H1 (cell line): Measurements from ENCODE around the gene ZNF526. TPM values are rescaled to one million over a fixed set of nuclear protein-coding genes. Genes with fewer than 3 reads are reported as not detected.

ENCODE experiments used
- CTCF ChIA-PET: fragments of 300-600 bp; sonication (Branson Sonifier 250); formaldehyde crosslinking; loops from one replicate; lab custom pipeline; 2021; ENCODE audit not compliant: partially characterized antibody; lab: Charles Lee
- POLR2A ChIA-PET: fragments of 300-600 bp; sonication (Branson Sonifier 250); formaldehyde crosslinking; loops from one replicate; lab custom pipeline; 2021; ENCODE audit warnings: inconsistent platforms; ENCODE audit not compliant: partially characterized antibody; lab: Charles Lee
- DNase-seq, 2 experiments: peaks; one replicate each; pipeline versions ENCODE4 v3.0.0 to v3.0.0-alpha.2; 2010 to 2022; ENCODE audit warnings: low spot score in 2 of 2, low read depth in 1 of 2, mixed read lengths in 1 of 2
- FAIRE-seq: peaks from 2 replicates; lab custom pipeline; 2011; peaks lifted over from hg19 to GRCh38; lab: Jason Lieb, UNC
- H2AFZ ChIP-seq: 2 replicates; pipeline ENCODE4 v1.8.1; 2012; ENCODE audit warnings: low read length, inconsistent platforms
- H2AK5ac ChIP-seq: 2 replicates; pipeline ENCODE4 v1.6.1; 2013; ENCODE audit warnings: low read depth, low read length
- H2BK120ac ChIP-seq: replicated peaks from 2 replicates; pipeline ENCODE3; 2013; ENCODE audit warnings: low read depth, low read length, inconsistent platforms
- H2BK12ac ChIP-seq: 2 replicates; pipeline ENCODE4 v1.6.1; 2013; ENCODE audit warnings: low read depth, low read length
- H2BK15ac ChIP-seq: 2 replicates; pipeline ENCODE4 v1.6.1; 2013; ENCODE audit warnings: low read length
- H2BK20ac ChIP-seq: 2 replicates; pipeline ENCODE4 v1.6.1; 2013; ENCODE audit warnings: low read length
- H2BK5ac ChIP-seq: 2 replicates; pipeline ENCODE4 v1.6.1; 2013; ENCODE audit warnings: low read depth, low read length
- H3K14ac ChIP-seq: 2 replicates; pipeline ENCODE4 v1.6.1; 2013; ENCODE audit warnings: inconsistent platforms; ENCODE audit not compliant: insufficient read length
- H3K18ac ChIP-seq: 2 replicates; pipeline ENCODE4 v1.6.1; 2013; ENCODE audit warnings: low read length; ENCODE audit errors: extremely low read depth
- H3K23ac ChIP-seq: 2 replicates; pipeline ENCODE4 v1.6.1; 2013; ENCODE audit warnings: inconsistent platforms; ENCODE audit not compliant: insufficient read length
- H3K23me2 ChIP-seq: 2 replicates; pipeline ENCODE4 v1.6.1; 2013; ENCODE audit warnings: low read depth, low read length
- H3K27ac ChIP-seq: 2 replicates; pipeline ENCODE4 v1.6.1; 2011; ENCODE audit warnings: low read depth, low read length, inconsistent platforms
- H3K27me3 ChIP-seq, 4 experiments: replicated peaks in 1 of 4; 1 replicate in 1 of 4; 2 replicates in 3 of 4; pipeline versions ENCODE4 v1.6.1 to v1.8.1; 2011 to 2013; ENCODE audit warnings: low read length in 3 of 4, mild to moderate bottlenecking in 3 of 4, inconsistent platforms in 2 of 4, mixed read lengths in 2 of 4, moderate library complexity in 1 of 4; ENCODE audit not compliant: control insufficient read depth in 3 of 4, insufficient read depth in 3 of 4; ENCODE audit errors: extremely low read depth in 1 of 4
- H3K36me3 ChIP-seq, 4 experiments: 2 replicates each; pipeline versions ENCODE4 v1.6.1 to v1.8.1; 2011 to 2013; ENCODE audit warnings: mild to moderate bottlenecking in 4 of 4, low read length in 3 of 4, moderate library complexity in 2 of 4, control low read depth in 1 of 4, inconsistent platforms in 1 of 4; ENCODE audit not compliant: insufficient read depth in 4 of 4, control insufficient read depth in 2 of 4
- H3K4ac ChIP-seq: replicated peaks from 2 replicates; pipeline ENCODE3; 2013; ENCODE audit warnings: low read length, low read depth, mixed read lengths, inconsistent platforms; ENCODE audit not compliant: insufficient read length
- H3K4me1 ChIP-seq, 4 experiments: replicated peaks in 1 of 4; 1 replicate in 1 of 4; 2 replicates in 3 of 4; pipeline versions ENCODE4 v1.6.1 to v1.8.1; 2011 to 2013; ENCODE audit warnings: low read length in 3 of 4, inconsistent platforms in 2 of 4, mixed read lengths in 1 of 4; ENCODE audit not compliant: insufficient read depth in 4 of 4, control insufficient read depth in 3 of 4
- H3K4me2 ChIP-seq, 2 experiments: 2 replicates each; pipeline versions ENCODE4 v1.6.1 to v1.8.1; 2011 to 2013; ENCODE audit warnings: low read depth in 2 of 2, low read length in 2 of 2, control low read depth in 1 of 2, inconsistent platforms in 1 of 2, mild to moderate bottlenecking in 1 of 2; ENCODE audit not compliant: insufficient read depth in 1 of 2
- H3K4me3 ChIP-seq, 4 experiments: fragments of 200-600, 300-600 bp in 1 of 4; sonication (generic), shearing (Covaris generic), sonication (Bioruptor Twin) in 1 of 4; 2 replicates each; pipeline versions ENCODE4 v1.5.1 to v1.8.1; 2011 to 2016; ENCODE audit warnings: low read length in 4 of 4, low read depth in 3 of 4, control low read depth in 2 of 4, inconsistent platforms in 2 of 4, mild to moderate bottlenecking in 2 of 4, mixed read lengths in 1 of 4, moderate library complexity in 1 of 4; ENCODE audit not compliant: insufficient read depth in 2 of 4; ENCODE audit errors: extremely low read depth in 1 of 4
- H3K56ac ChIP-seq: replicated peaks from 2 replicates; pipeline ENCODE3; 2013; ENCODE audit warnings: low read depth, mild to moderate bottlenecking, mixed read lengths, low read length, inconsistent platforms; ENCODE audit not compliant: insufficient read length
- H3K79me1 ChIP-seq: 2 replicates; pipeline ENCODE4 v1.6.1; 2013; ENCODE audit warnings: low read depth, low read length, control low read depth
- H3K79me2 ChIP-seq, 2 experiments: 2 replicates each; pipeline versions ENCODE4 v1.6.1 to v1.8.1; 2012 to 2013; ENCODE audit warnings: low read length in 2 of 2, mild to moderate bottlenecking in 2 of 2, inconsistent platforms in 1 of 2; ENCODE audit not compliant: insufficient read depth in 2 of 2, control insufficient read depth in 1 of 2
- H3K9ac ChIP-seq, 4 experiments: replicated peaks in 1 of 4; 1 replicate in 1 of 4; 2 replicates in 3 of 4; pipeline versions ENCODE4 v1.6.1 to v1.8.1; 2011 to 2013; ENCODE audit warnings: low read depth in 3 of 4, low read length in 3 of 4, control low read depth in 2 of 4, mild to moderate bottlenecking in 2 of 4, moderate library complexity in 2 of 4, inconsistent platforms in 1 of 4; ENCODE audit errors: extremely low read depth in 1 of 4
- H3K9me3 ChIP-seq, 2 experiments: 2 replicates each; pipeline versions ENCODE4 v1.6.1 to v1.8.1; 2012 to 2013; ENCODE audit warnings: mild to moderate bottlenecking in 2 of 2, moderate library complexity in 2 of 2, control low read depth in 1 of 2, inconsistent platforms in 1 of 2, low read depth in 1 of 2, low read length in 1 of 2, mixed read lengths in 1 of 2; ENCODE audit not compliant: insufficient read depth in 2 of 2
- H4K20me1 ChIP-seq, 2 experiments: replicated peaks in 1 of 2; 2 replicates each; pipeline versions ENCODE3 to v1.8.1; 2011 to 2013; ENCODE audit warnings: inconsistent platforms in 2 of 2, low read length in 2 of 2, mild to moderate bottlenecking in 1 of 2; ENCODE audit not compliant: insufficient read depth in 2 of 2, control insufficient read depth in 1 of 2
- H4K5ac ChIP-seq: 2 replicates; pipeline ENCODE4 v1.6.1; 2013; ENCODE audit warnings: low read length, low read depth, mixed read lengths, inconsistent platforms; ENCODE audit not compliant: insufficient read length
- H4K8ac ChIP-seq: 2 replicates; pipeline ENCODE4 v1.8.0; 2013; ENCODE audit warnings: mild to moderate bottlenecking, moderate library complexity, low read length, inconsistent platforms; ENCODE audit not compliant: insufficient read depth; ENCODE audit errors: extremely low read depth
- H4K91ac ChIP-seq: replicated peaks from 2 replicates; pipeline ENCODE3; 2013; ENCODE audit warnings: low read length, mixed read lengths, inconsistent platforms; ENCODE audit not compliant: insufficient read length
- BCL11A ChIP-seq, 2 experiments: IDR thresholded peaks; one replicate each; pipeline ENCODE4 v1.6.1; 2011; ENCODE audit warnings: low read depth in 2 of 2, low read length in 2 of 2, mild to moderate bottlenecking in 2 of 2
- BRCA1 ChIP-seq: IDR thresholded peaks from 2 replicates; pipeline ENCODE4 v1.6.1; 2012; ENCODE audit warnings: low read depth, low read length, improper control_type of control experiment
- CBX5 ChIP-seq: fragments of 300-800, 300-1000 bp; sonication (generic); IDR thresholded peaks from 2 replicates; pipeline ENCODE4 v1.7.1; 2016; ENCODE audit warnings: antibody characterized with exemption, low read length, low read depth
- EP300 ChIP-seq, 2 experiments: IDR thresholded peaks; 1 replicate in 1 of 2; 2 replicates in 1 of 2; pipeline ENCODE4 v1.6.1; 2011 to 2012; ENCODE audit warnings: low read depth in 2 of 2, low read length in 2 of 2, mild to moderate bottlenecking in 2 of 2, borderline replicate concordance in 1 of 2, inconsistent platforms in 1 of 2, moderate library complexity in 1 of 2
- KDM4A ChIP-seq: IDR thresholded peaks from one replicate; pipeline ENCODE4 v1.7.1; 2012; ENCODE audit warnings: low read depth, mild to moderate bottlenecking, moderate library complexity, low read length, inconsistent platforms; ENCODE audit not compliant: severe bottlenecking
- KDM5A ChIP-seq: fragments of 200-600 bp; IDR thresholded peaks from 2 replicates; pipeline ENCODE4 v1.7.1; 2012; ENCODE audit warnings: mild to moderate bottlenecking, low read length, inconsistent platforms, mixed read lengths
- MAX ChIP-seq: IDR thresholded peaks from 2 replicates; pipeline ENCODE4 v1.6.1; 2012; ENCODE audit warnings: inconsistent platforms
- POLR2A ChIP-seq, 2 experiments: IDR thresholded peaks; 1 replicate in 1 of 2; 2 replicates in 1 of 2; pipeline ENCODE4 v1.6.1; 2011; ENCODE audit warnings: low read depth in 2 of 2, low read length in 2 of 2, mild to moderate bottlenecking in 2 of 2; ENCODE audit errors: control extremely low read depth in 1 of 2
- RBBP5 ChIP-seq: IDR thresholded peaks from 2 replicates; pipeline ENCODE4 v1.7.1; 2012; ENCODE audit warnings: low read depth, mild to moderate bottlenecking, inconsistent platforms, low read length, moderate library complexity, borderline replicate concordance
- TAF1 ChIP-seq: IDR thresholded peaks from 2 replicates; pipeline ENCODE4 v1.6.1; 2011; ENCODE audit warnings: mild to moderate bottlenecking, low read depth, low read length
- TCF12 ChIP-seq: IDR thresholded peaks from 2 replicates; pipeline ENCODE4 v1.6.1; 2011; ENCODE audit warnings: low read depth, mild to moderate bottlenecking, low read length
- YY1 ChIP-seq: IDR thresholded peaks from 2 replicates; pipeline ENCODE4 v1.6.1; 2011; ENCODE audit warnings: low read depth, mild to moderate bottlenecking, low read length
- WGBS, 2 experiments: shearing (Covaris generic) in 1 of 2; methylation state at CpG; one replicate each; pipeline versions ENCODE4 v1.1.6 to v1.1.7; 2013 to 2015; ENCODE audit warnings: low lambda C conversion rate in 2 of 2, mixed read lengths in 2 of 2, inconsistent platforms in 1 of 2, low coverage in 1 of 2, missing lambda C conversion rate in 1 of 2; ENCODE audit not compliant: insufficient replicate concordance in 2 of 2, insufficient coverage in 1 of 2, insufficient read length in 1 of 2; ENCODE audit errors: extremely low coverage in 1 of 2, missing lambda C conversion rate in 1 of 2; 5-methylcytosine and 5-hydroxymethylcytosine counted together
- polyA plus RNA-seq, 7 experiments: library from polyadenylated mRNA; depleted of rRNA in 3 of 7; stranded (reverse) in 5 of 7; unstranded in 2 of 7; fragments of >200 nt in 5 of 7; fragments of 200-250 nt in 2 of 7; gene quantifications; 1 replicate in 5 of 7; 2 replicates in 1 of 7; 4 replicates in 1 of 7; pipeline versions ENCODE4 v1.2.1 to v1.2.3, GENCODE V29; 2011 to 2013; ENCODE audit warnings: missing spikeins in 2 of 7, mixed read lengths in 2 of 7
- total RNA-seq: library from RNA; stranded (reverse); fragmentation: NEBNext Ultra II Directional; extraction: Animal tissue kit (Norgen Biotek cat#: 25700); gene quantifications from 2 replicates; pipeline ENCODE4 v1.2.1, GENCODE V29; 2021

The ZNF526 gene
- total and polyA plus RNA-seq, 2 of the 8 experiments (the other 6 are each of a cell fraction or from before 2014, with no cell fraction given) = 8.4 to 14.1 TPM

DNA sequence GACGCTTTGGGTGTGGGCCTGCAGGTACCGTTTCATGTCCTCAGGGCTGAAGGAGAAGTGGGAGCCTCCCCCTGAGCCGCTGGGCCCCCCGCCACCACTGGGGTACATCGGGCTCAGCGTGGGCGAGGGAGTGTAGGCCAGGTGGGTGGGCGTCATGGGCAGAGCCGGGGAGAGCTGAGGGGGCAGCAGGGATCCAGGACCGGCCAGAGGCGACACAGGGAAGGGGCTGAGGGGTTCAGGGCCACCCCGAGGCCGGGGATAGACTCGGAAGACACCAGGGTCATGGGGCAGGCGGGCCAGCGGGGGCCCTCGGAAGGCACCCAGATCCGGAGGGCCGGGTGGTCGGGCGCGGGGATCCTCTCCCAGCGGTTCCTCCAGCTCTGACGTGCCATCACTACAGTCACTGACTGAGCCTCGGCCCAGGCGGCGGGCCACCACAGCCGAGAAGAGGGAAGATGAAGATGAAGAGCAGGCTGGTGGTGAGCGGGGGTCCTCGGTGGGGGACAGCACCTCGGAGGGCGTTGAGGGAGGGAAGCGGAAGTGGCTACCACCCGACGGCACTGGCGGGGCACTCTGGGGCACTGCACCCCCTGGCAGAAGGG is 29.1 kb downstream of the ZNF526 start:
- H3K56ac ChIP-seq = no peak overlapping the region
- H3K9ac ChIP-seq = no peak overlapping the region
- no peak overlapping the region for H3K4ac ChIP-seq
- H3K4me3 ChIP-seq = no peak overlapping the region
- no peak overlapping the region for H4K5ac ChIP-seq
- peaks cover 15% of the 10 kb centered on the region for H3K79me1 ChIP-seq
- H3K36me3 ChIP-seq = peaks cover 0 to 20% (median 4%) of the 10 kb centered on the region in 4 experiments; a peak in 4 of 8 replicates
- H3K18ac ChIP-seq = no peak overlapping the region
- ChIA-PET POLR2A (interaction anchor here (1.5 to 7.0 kb wide), 4 partner anchors 29 to 47 kb away, joined by 3 to 68 read pairs (median 4); partner anchors contain the start of gene ZNF526), CTCF (interaction anchor here (0.6 to 11.8 kb wide), 5 partner anchors 10 to 65 kb away, joined by 3 to 260 read pairs (median 75); partner anchors contain the start of gene ERF)
- H2AFZ ChIP-seq = no peak overlapping the region
- H2BK5ac ChIP-seq = no peak overlapping the region
- no peak overlapping the region for H3K23ac ChIP-seq
- H3K4me2 ChIP-seq = no peak overlapping the region
- peaks cover 12 to 33% (median 23%) of the 10 kb centered on the region in 4 experiments for H3K4me1 ChIP-seq
- H3K79me2 ChIP-seq = peaks cover 4 to 33% of the 10 kb centered on the region in 2 experiments; a peak in 3 of 4 replicates
- no peak overlapping the region for H2BK20ac ChIP-seq
- DNase-seq (no peak), FAIRE-seq (no peak)
- H3K27me3 ChIP-seq = no peaks in the 10 kb centered on the region
- peaks cover 6 to 19% of the 10 kb centered on the region in 2 experiments for H4K20me1 ChIP-seq
- H2AK5ac ChIP-seq = no peak overlapping the region
- H3K23me2 ChIP-seq = peaks cover 9% of the 10 kb centered on the region; the same call in 1 of the 2 replicates
- H3K14ac ChIP-seq = no peak overlapping the region
- H4K8ac ChIP-seq = no peak overlapping the region; the same call in 1 of the 2 replicates
- no peak overlapping the region for H4K91ac ChIP-seq
- H2BK15ac ChIP-seq = no peak overlapping the region
- no peaks in the 10 kb centered on the region for H3K9me3 ChIP-seq
- H2BK12ac ChIP-seq = no peak overlapping the region
- WGBS, 2 experiments = 95% methylated on average over 28 of the region's 36 CpGs; no CpG with 5 or more reads in 1 of the 2 experiments
- H2BK120ac ChIP-seq = no peak overlapping the region
- H3K27ac ChIP-seq = no peak overlapping the region
- no peak for TF ChIP-seq KDM4A
- no peak for TF ChIP-seq BRCA1
- no peak for TF ChIP-seq POLR2A (IDR thresholded peaks at IDR 0.05; ENCODE audit: control extremely low read depth in 1 of 2, low read depth in 2 of 2, low read length in 2 of 2)
- TF ChIP-seq CBX5 = no peak
- TF ChIP-seq YY1 = no peak
- no peak for TF ChIP-seq BCL11A (IDR thresholded peaks at IDR 0.05; ENCODE audit: low read depth in 2 of 2, low read length in 2 of 2)
- no peak for TF ChIP-seq EP300 (IDR thresholded peaks at IDR 0.05; ENCODE audit: borderline replicate concordance in 1 of 2, low read depth in 2 of 2, low read length in 2 of 2)
- no peak for TF ChIP-seq RBBP5
- no peak for TF ChIP-seq TCF12
- no peak for TF ChIP-seq TAF1
- no peak for TF ChIP-seq MAX
- no peak for TF ChIP-seq KDM5A
